HUES64 (cell line): Measurements from ENCODE around the gene TPPP. TPM values are rescaled to one million over a fixed set of nuclear protein-coding genes. Genes with fewer than 3 reads are reported as not detected.
"Not testable (repeated sequence)": the region's sequence is repeated elsewhere in the genome, so short reads cannot be mapped to it uniquely, and the experiment has no call there.

Experiments
- H3K27ac ChIP-seq: 2 replicates; pipeline ENCODE4 v1.7.0; 2013; ENCODE audit warnings: low read depth, low read length, inconsistent platforms
- H3K27me3 ChIP-seq: 2 replicates; pipeline ENCODE4 v1.6.1; 2013; ENCODE audit warnings: mild to moderate bottlenecking, low read length; ENCODE audit not compliant: insufficient read depth
- H3K36me3 ChIP-seq: 2 replicates; pipeline ENCODE4 v1.6.1; 2013; ENCODE audit warnings: mild to moderate bottlenecking, low read length; ENCODE audit not compliant: insufficient read depth
- H3K4me1 ChIP-seq: 2 replicates; pipeline ENCODE4 v1.6.1; 2013; ENCODE audit warnings: mild to moderate bottlenecking, low read length, moderate library complexity; ENCODE audit not compliant: insufficient read depth
- H3K4me3 ChIP-seq: 2 replicates; pipeline ENCODE4 v1.5.1; 2013; ENCODE audit warnings: mild to moderate bottlenecking, low read length, moderate library complexity
- H3K9ac ChIP-seq: 2 replicates; pipeline ENCODE4 v1.6.1; 2013; ENCODE audit warnings: mild to moderate bottlenecking, low read depth, low read length
- H3K9me3 ChIP-seq: 2 replicates; pipeline ENCODE4 v1.6.1; 2013; ENCODE audit warnings: low read depth, low read length; ENCODE audit not compliant: insufficient read depth
- WGBS: fragments of 150-250, 120-280 bp; methylation state at CpG from one replicate; pipeline ENCODE4 v1.1.7; 2013; ENCODE audit warnings: missing lambda C conversion rate; 5-methylcytosine and 5-hydroxymethylcytosine counted together
- polyA plus RNA-seq, 2 experiments: library from polyadenylated mRNA; stranded (reverse); fragments of 50-300 nt; gene quantifications; one replicate each; pipeline ENCODE4 v1.2.3, GENCODE V29; 2013

The TPPP gene
- 0.25 TPM for polyA plus RNA-seq (2013, experiment 1 of 2)
- 0.51 TPM for polyA plus RNA-seq (2013, experiment 2 of 2)

GRCh38 chr5:693271-694041 is at the start of gene TPPP:
TPPP (minus strand) TSS chr5:693352; CDS start chr5:678060, 15,292 bp downstream.
- not testable (repeated sequence) for H3K9ac ChIP-seq, H3K4me1 ChIP-seq, H3K27ac ChIP-seq, H3K9me3 ChIP-seq, H3K36me3 ChIP-seq
- H3K4me3 ChIP-seq = peak within 1 kb of the TSS; percentile 44
- H3K27me3 ChIP-seq = peaks cover 21% of the 10 kb centered on the region
- WGBS = 1% methylated on average over 74 of the region's 109 CpGs

GRCh38 chr5:742276-742675 is 49.1 kb upstream of the TPPP start:
- H3K4me1 ChIP-seq, H3K27me3 ChIP-seq, H3K9me3 ChIP-seq, H3K9ac ChIP-seq, H3K27ac ChIP-seq, H3K36me3 ChIP-seq, H3K4me3 ChIP-seq: not testable (repeated sequence)
- WGBS = 91% methylated on average over 6 of the region's 6 CpGs

- H3K36me3 ChIP-seq, H3K4me3 ChIP-seq, H3K27ac ChIP-seq, H3K9ac ChIP-seq, H3K27me3 ChIP-seq, H3K9me3 ChIP-seq, H3K4me1 ChIP-seq: not testable (repeated sequence)
- WGBS = no CpG with 5 or more reads among the region's 1 CpG
Measured at GRCh38 chr5:734145-734544, 41.0 kb upstream of the TPPP start.

- H3K27me3 ChIP-seq, H3K36me3 ChIP-seq, H3K9ac ChIP-seq, H3K9me3 ChIP-seq, H3K27ac ChIP-seq, H3K4me3 ChIP-seq, H3K4me1 ChIP-seq: not testable (repeated sequence)
- 90% methylated on average over 8 of the region's 10 CpGs for WGBS
Measured at GRCh38 chr5:732754-733454, 39.8 kb upstream of the TPPP start.

- not testable (repeated sequence) for H3K4me1 ChIP-seq, H3K27ac ChIP-seq, H3K36me3 ChIP-seq, H3K27me3 ChIP-seq, H3K4me3 ChIP-seq, H3K9ac ChIP-seq, H3K9me3 ChIP-seq
- WGBS = 67% methylated on average over 1 of the region's 7 CpGs
Measured at GRCh38 chr5:729225-729624, 36.1 kb upstream of the TPPP start.

- H3K36me3 ChIP-seq = not testable (repeated sequence)
- no CpG with 5 or more reads among the region's 9 CpGs for WGBS
Measured at GRCh38 chr5:727087-727486, 33.9 kb upstream of the TPPP start.

GRCh38 chr5:723865-724264 is 30.7 kb upstream of the TPPP start:
- H3K4me1 ChIP-seq, H3K27ac ChIP-seq, H3K27me3 ChIP-seq, H3K4me3 ChIP-seq, H3K9me3 ChIP-seq, H3K36me3 ChIP-seq, H3K9ac ChIP-seq: not testable (repeated sequence)
- WGBS = 93% methylated on average over 2 of the region's 6 CpGs

More at GRCh38 chr5:727087-727486, 33.9 kb upstream of the TPPP start:
- H3K9me3 ChIP-seq, H3K9ac ChIP-seq, H3K27ac ChIP-seq, H3K27me3 ChIP-seq, H3K4me3 ChIP-seq, H3K4me1 ChIP-seq: not testable (repeated sequence)

- H3K27me3 ChIP-seq, H3K9me3 ChIP-seq, H3K36me3 ChIP-seq, H3K9ac ChIP-seq, H3K4me1 ChIP-seq, H3K27ac ChIP-seq, H3K4me3 ChIP-seq: not testable (repeated sequence)
- no CpG with 5 or more reads among the region's 4 CpGs for WGBS
Measured at GRCh38 chr5:723309-723708, 30.2 kb upstream of the TPPP start.

- H3K9ac ChIP-seq, H3K9me3 ChIP-seq, H3K27me3 ChIP-seq, H3K27ac ChIP-seq, H3K36me3 ChIP-seq, H3K4me3 ChIP-seq, H3K4me1 ChIP-seq: not testable (repeated sequence)
- 91% methylated on average over 1 of the region's 1 CpG for WGBS
Measured at GRCh38 chr5:719379-719778, 26.2 kb upstream of the TPPP start.

- WGBS = 85% methylated on average over 7 of the region's 7 CpGs
- Histone ChIP-seq H3K4me3 (no peak overlapping the region), H3K9ac (no peak overlapping the region), H3K4me1 (no peaks in the 10 kb centered on the region), H3K27ac (no peak overlapping the region), H3K36me3 (no peaks in the 10 kb centered on the region), H3K9me3 (no peaks in the 10 kb centered on the region), H3K27me3 (0 out of 2 replicates have a peak, but pooled peaks cover 2% of the 10 kb centered on the region)
Measured at GRCh38 chr5:717143-717542, 24.0 kb upstream of the TPPP start.

- 93% methylated on average over 4 of the region's 4 CpGs for WGBS
Measured at GRCh38 chr5:716740-717139, 23.6 kb upstream of the TPPP start.

More at GRCh38 chr5:716740-717139, 23.6 kb upstream of the TPPP start:
- not testable (repeated sequence) for H3K9ac ChIP-seq, H3K4me3 ChIP-seq, H3K9me3 ChIP-seq, H3K4me1 ChIP-seq, H3K27me3 ChIP-seq, H3K36me3 ChIP-seq, H3K27ac ChIP-seq
